Liver (tissue), 9 donors: ENCODE results near the gene GREM1. TPM values are rescaled to one million over a fixed set of nuclear protein-coding genes. Genes with fewer than 3 reads are reported as not detected.

Experiments used
- DNase-seq: peaks from one replicate; pipeline ENCODE4 v3.0.0-alpha.2; 2017; ENCODE audit warnings: low spot score
- H3K27ac ChIP-seq, 2 donors: one replicate each; pipeline ENCODE4 v1.7.0; 2013; ENCODE audit warnings: inconsistent platforms in 2 of 2, low read length in 2 of 2, control low read depth in 1 of 2, low read depth in 1 of 2, mild to moderate bottlenecking in 1 of 2
- H3K27me3 ChIP-seq, 4 donors: one replicate each; pipeline versions ENCODE4 v1.6.1 to v1.7.0; 2013; ENCODE audit warnings: low read length in 3 of 4, inconsistent platforms in 1 of 4, mild to moderate bottlenecking in 1 of 4, moderate library complexity in 1 of 4; ENCODE audit not compliant: control insufficient read depth in 4 of 4, insufficient read depth in 4 of 4
- H3K36me3 ChIP-seq, 4 donors: one replicate each; pipeline versions ENCODE4 v1.6.1 to v1.7.0; 2013; ENCODE audit warnings: low read length in 3 of 4, mild to moderate bottlenecking in 3 of 4, low read depth in 1 of 4, moderate library complexity in 1 of 4; ENCODE audit not compliant: control insufficient read depth in 4 of 4, insufficient read depth in 3 of 4
- H3K4me1 ChIP-seq, 4 donors: one replicate each; pipeline versions ENCODE4 v1.6.1 to v1.7.0; 2013; ENCODE audit warnings: low read length in 3 of 4, mild to moderate bottlenecking in 3 of 4, moderate library complexity in 1 of 4; ENCODE audit not compliant: control insufficient read depth in 4 of 4, insufficient read depth in 4 of 4
- H3K4me3 ChIP-seq, 3 donors: one replicate each; pipeline versions ENCODE4 v1.6.1 to v1.7.0; 2013; ENCODE audit warnings: low read length in 3 of 3, control low read depth in 1 of 3, low read depth in 1 of 3, mild to moderate bottlenecking in 1 of 3
- H3K9ac ChIP-seq, 2 donors: one replicate each; pipeline ENCODE4 v1.7.0; 2013; ENCODE audit warnings: low read length in 2 of 2, mild to moderate bottlenecking in 2 of 2, moderate library complexity in 2 of 2, control low read depth in 1 of 2, low read depth in 1 of 2
- H3K9me3 ChIP-seq, 4 donors: one replicate each; pipeline versions ENCODE4 v1.6.1 to v1.7.0; 2013; ENCODE audit warnings: low read length in 3 of 4; ENCODE audit not compliant: control insufficient read depth in 4 of 4
- ATF3 ChIP-seq: IDR thresholded peaks from 2 replicates; pipeline ENCODE4 v1.6.1; 2016; ENCODE audit warnings: antibody characterized with exemption
- EGR1 ChIP-seq, 2 donors: IDR thresholded peaks; 2 replicates each; pipeline ENCODE4 v1.6.1; 2016 to 2018; ENCODE audit warnings: antibody characterized with exemption in 2 of 2, low read depth in 2 of 2
- FOXA1 ChIP-seq: IDR thresholded peaks from 2 replicates; pipeline ENCODE4 v1.6.1; 2016; ENCODE audit warnings: antibody characterized with exemption
- FOXA2 ChIP-seq: IDR thresholded peaks from 2 replicates; pipeline ENCODE4 v1.6.1; 2016; ENCODE audit warnings: antibody characterized with exemption
- GABPA ChIP-seq, 2 donors: IDR thresholded peaks in 1 of 2; conservative IDR thresholded peaks in 1 of 2; 2 replicates each; pipeline ENCODE4 v1.6.1; 2016; ENCODE audit warnings: antibody characterized with exemption in 2 of 2, mild to moderate bottlenecking in 1 of 2, moderate library complexity in 1 of 2
- HNF4A ChIP-seq, 2 donors: conservative IDR thresholded peaks; 2 replicates each; pipeline ENCODE4 v1.6.1; 2016; ENCODE audit warnings: antibody characterized with exemption in 2 of 2, mild to moderate bottlenecking in 2 of 2
- HNF4G ChIP-seq: IDR thresholded peaks from 2 replicates; pipeline ENCODE4 v1.6.1; 2016; ENCODE audit warnings: antibody characterized with exemption
- JUND ChIP-seq, 2 donors: IDR thresholded peaks; 2 replicates each; pipeline ENCODE4 v1.6.1; 2016; ENCODE audit warnings: antibody characterized with exemption in 2 of 2
- NR2F2 ChIP-seq: IDR thresholded peaks from 2 replicates; pipeline ENCODE4 v1.6.1; 2016; ENCODE audit warnings: antibody characterized with exemption
- RAD21 ChIP-seq, 2 donors: IDR thresholded peaks; 2 replicates each; pipeline ENCODE4 v1.6.1; 2016; ENCODE audit warnings: antibody characterized with exemption in 2 of 2, mild to moderate bottlenecking in 2 of 2
- RXRA ChIP-seq, 2 donors: IDR thresholded peaks; 2 replicates each; pipeline ENCODE4 v1.6.1; 2017 to 2018; ENCODE audit warnings: antibody characterized with exemption in 2 of 2, mild to moderate bottlenecking in 1 of 2
- SP1 ChIP-seq: IDR thresholded peaks from 2 replicates; pipeline ENCODE4 v1.6.1; 2018; ENCODE audit warnings: antibody characterized with exemption, mild to moderate bottlenecking
- TAF1 ChIP-seq: conservative IDR thresholded peaks from 2 replicates; pipeline ENCODE4 v1.6.1; 2016; ENCODE audit warnings: antibody characterized with exemption, mild to moderate bottlenecking
- WGBS: extraction: QIAGEN DNeasy Blood & Tissue Kit; methylation state at CpG from one replicate; pipeline ENCODE4 v1.1.7; 2013; 5-methylcytosine and 5-hydroxymethylcytosine counted together
- polyA plus RNA-seq, 2 donors: library from polyadenylated mRNA; stranded (reverse) in 1 of 2; unstranded in 1 of 2; fragments of 200-250 nt in 1 of 2; fragments of >200 nt in 1 of 2; fragmentation: Nextera tagmentation in 1 of 2; extraction: Ambion mirVana in 1 of 2; gene quantifications; one replicate each; pipeline versions ENCODE4 v1.2.1 to v1.2.3, GENCODE V29; 2013 to 2015
- total RNA-seq, 2 donors: library from RNA; depleted of rRNA; stranded (reverse); fragments of >200 nt; gene quantifications; one replicate each; pipeline ENCODE4 v1.2.3, GENCODE V29; 2014
- TF ChIP-seq, protein P1 (sequence below): fragments of 150-350 bp; IDR thresholded peaks from 2 replicates; pipeline ENCODE4 v1.5.1; 2017; ENCODE audit warnings: improper control_type of control experiment, low read depth, low read length; ENCODE audit not compliant: missing input control
- TF ChIP-seq, protein P2 (sequence below): IDR thresholded peaks from 2 replicates; pipeline ENCODE4 v1.6.1; 2016; ENCODE audit warnings: antibody characterized with exemption
- donor health status: healthy.
- donor health status: healthy.
- donor health status: healthy.
- donor health status: healthy.
- donor health status: healthy.

Gene GREM1
- total and polyA plus RNA-seq, 4 donors = under 0.01 to 1.6 (median 0.50) TPM

GRCh38 chr15:32671339-32672325, 46.2 kb upstream of the GREM1 start:
- no peak overlapping the region for H3K27ac ChIP-seq
- DNase-seq = no peak
- H3K4me1 ChIP-seq = peaks cover 0 to 15% (median 5%) of the 10 kb centered on the region in 4 donors
- no peaks in the 10 kb centered on the region for H3K9me3 ChIP-seq
- no peaks in the 10 kb centered on the region for H3K27me3 ChIP-seq
- no peak overlapping the region for H3K4me3 ChIP-seq
- WGBS = 93% methylated on average over 29 of the region's 29 CpGs
- no peak for TF ChIP-seq SP1
- no peaks in the 10 kb centered on the region for H3K36me3 ChIP-seq
- H3K9ac ChIP-seq = no peak overlapping the region

GRCh38 chr15:32674681-32675080, 43.1 kb upstream of the GREM1 start:
- no peaks in the 10 kb centered on the region for H3K9me3 ChIP-seq
- no peak overlapping the region for H3K9ac ChIP-seq
- TF ChIP-seq RXRA (IDR thresholded peaks at IDR 0.05) (no peak), ATF3 (no peak), GABPA (IDR thresholded peaks at IDR 0.05 in 1 of 2, conservative IDR thresholded peaks at IDR 0.05 in 1 of 2) (no peak), NR2F2 (no peak), EGR1 (IDR thresholded peaks at IDR 0.05; ENCODE audit: low read depth in 2 of 2) (no peak), JUND (IDR thresholded peaks at IDR 0.05) (no peak), HNF4G (no peak), RAD21 (IDR thresholded peaks at IDR 0.05) (no peak), FOXA1 (no peak), HNF4A (conservative IDR thresholded peaks at IDR 0.05) (no peak), FOXA2 (no peak), TAF1 (no peak)
- TF ChIP-seq, protein P1, sequence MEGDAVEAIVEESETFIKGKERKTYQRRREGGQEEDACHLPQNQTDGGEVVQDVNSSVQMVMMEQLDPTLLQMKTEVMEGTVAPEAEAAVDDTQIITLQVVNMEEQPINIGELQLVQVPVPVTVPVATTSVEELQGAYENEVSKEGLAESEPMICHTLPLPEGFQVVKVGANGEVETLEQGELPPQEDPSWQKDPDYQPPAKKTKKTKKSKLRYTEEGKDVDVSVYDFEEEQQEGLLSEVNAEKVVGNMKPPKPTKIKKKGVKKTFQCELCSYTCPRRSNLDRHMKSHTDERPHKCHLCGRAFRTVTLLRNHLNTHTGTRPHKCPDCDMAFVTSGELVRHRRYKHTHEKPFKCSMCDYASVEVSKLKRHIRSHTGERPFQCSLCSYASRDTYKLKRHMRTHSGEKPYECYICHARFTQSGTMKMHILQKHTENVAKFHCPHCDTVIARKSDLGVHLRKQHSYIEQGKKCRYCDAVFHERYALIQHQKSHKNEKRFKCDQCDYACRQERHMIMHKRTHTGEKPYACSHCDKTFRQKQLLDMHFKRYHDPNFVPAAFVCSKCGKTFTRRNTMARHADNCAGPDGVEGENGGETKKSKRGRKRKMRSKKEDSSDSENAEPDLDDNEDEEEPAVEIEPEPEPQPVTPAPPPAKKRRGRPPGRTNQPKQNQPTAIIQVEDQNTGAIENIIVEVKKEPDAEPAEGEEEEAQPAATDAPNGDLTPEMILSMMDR = no peak
- TF ChIP-seq, protein P2, sequence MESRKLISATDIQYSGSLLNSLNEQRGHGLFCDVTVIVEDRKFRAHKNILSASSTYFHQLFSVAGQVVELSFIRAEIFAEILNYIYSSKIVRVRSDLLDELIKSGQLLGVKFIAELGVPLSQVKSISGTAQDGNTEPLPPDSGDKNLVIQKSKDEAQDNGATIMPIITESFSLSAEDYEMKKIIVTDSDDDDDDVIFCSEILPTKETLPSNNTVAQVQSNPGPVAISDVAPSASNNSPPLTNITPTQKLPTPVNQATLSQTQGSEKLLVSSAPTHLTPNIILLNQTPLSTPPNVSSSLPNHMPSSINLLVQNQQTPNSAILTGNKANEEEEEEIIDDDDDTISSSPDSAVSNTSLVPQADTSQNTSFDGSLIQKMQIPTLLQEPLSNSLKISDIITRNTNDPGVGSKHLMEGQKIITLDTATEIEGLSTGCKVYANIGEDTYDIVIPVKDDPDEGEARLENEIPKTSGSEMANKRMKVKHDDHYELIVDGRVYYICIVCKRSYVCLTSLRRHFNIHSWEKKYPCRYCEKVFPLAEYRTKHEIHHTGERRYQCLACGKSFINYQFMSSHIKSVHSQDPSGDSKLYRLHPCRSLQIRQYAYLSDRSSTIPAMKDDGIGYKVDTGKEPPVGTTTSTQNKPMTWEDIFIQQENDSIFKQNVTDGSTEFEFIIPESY = no peak
- WGBS = 96% methylated on average over 2 of the region's 2 CpGs
- peaks cover 0 to 28% (median 11%) of the 10 kb centered on the region in 4 donors for H3K4me1 ChIP-seq
- DNase-seq = no peak
- H3K4me3 ChIP-seq = no peak overlapping the region
- H3K36me3 ChIP-seq = no peaks in the 10 kb centered on the region
- no peaks in the 10 kb centered on the region for H3K27me3 ChIP-seq
- no peak overlapping the region for H3K27ac ChIP-seq
